ENCODE results near the gene SERPINA6.
A peak's percentile ranks its signal among the peaks of the same experiment; 100 is the strongest.
"Not testable (repeated sequence)": the region's sequence is repeated elsewhere in the genome, so short reads cannot be mapped to it uniquely, and the experiment has no call there.

SERPINA6 gene

GRCh38 chr14:94354190-94354589, 31.1 kb upstream of the SERPINA6 start:
- not testable (repeated sequence) for DNase-seq

DNA sequence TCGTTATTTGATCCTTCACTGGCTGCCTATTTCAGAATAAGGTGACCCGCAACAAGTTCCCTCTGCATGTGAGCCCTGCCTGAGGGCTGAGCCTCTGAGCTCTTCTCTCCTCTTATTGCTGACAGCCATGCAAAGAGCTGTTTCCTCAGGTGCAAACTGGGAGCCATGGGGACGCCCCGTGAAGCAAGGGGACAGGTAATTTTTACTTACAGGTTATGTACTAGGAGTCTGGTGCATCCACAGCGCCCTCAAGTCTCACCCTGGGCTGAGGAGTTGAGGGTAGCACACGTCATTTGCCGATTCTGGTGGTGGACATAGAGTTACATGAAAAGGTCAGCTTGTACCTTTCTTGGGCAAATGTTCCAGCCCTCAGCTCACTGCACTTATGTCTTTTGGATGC, 26.1 kb upstream of the SERPINA6 start:
- no peak for DNase-seq

- DNase-seq: no peak
Observed at GRCh38 chr14:94348836-94349235, 25.7 kb upstream of the SERPINA6 start.

- DNase-seq: no peak
Observed at GRCh38 chr14:94346841-94347240, 23.7 kb upstream of the SERPINA6 start.

DNA sequence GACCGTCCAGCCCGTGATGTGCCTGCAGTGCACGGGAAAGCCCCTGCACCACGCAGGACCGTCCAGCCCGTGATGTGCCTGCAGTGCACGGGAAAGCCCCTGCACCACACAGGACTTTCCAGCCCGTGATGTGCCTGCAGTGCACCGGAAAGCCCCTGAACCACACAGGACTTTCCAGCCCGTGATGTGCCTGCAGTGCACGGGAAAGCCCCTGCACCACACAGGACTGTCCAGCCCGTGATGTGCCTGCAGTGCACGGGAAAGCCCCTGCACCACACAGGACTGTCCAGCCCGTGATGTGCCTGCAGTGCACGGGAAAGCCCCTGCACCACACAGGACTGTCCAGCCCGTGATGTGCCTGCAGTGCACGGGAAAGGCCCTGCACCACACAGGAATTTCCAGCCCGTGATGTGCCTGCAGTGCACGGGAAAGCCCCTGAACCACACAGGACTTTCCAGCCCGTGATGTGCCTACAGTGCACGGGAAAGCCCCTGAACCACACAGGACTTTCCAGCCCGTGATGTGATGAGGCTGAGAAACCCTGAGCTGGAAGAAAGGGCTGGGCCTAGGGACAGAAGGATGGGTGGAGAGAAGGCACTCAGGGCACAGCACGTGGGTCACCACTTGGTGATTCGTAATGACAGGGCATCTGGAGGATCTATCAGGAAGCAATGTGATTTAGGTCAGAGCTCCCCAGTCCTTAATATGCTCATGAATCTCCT, 23.1 kb upstream of the SERPINA6 start:
- DNase-seq: peak; percentile 73

DNA sequence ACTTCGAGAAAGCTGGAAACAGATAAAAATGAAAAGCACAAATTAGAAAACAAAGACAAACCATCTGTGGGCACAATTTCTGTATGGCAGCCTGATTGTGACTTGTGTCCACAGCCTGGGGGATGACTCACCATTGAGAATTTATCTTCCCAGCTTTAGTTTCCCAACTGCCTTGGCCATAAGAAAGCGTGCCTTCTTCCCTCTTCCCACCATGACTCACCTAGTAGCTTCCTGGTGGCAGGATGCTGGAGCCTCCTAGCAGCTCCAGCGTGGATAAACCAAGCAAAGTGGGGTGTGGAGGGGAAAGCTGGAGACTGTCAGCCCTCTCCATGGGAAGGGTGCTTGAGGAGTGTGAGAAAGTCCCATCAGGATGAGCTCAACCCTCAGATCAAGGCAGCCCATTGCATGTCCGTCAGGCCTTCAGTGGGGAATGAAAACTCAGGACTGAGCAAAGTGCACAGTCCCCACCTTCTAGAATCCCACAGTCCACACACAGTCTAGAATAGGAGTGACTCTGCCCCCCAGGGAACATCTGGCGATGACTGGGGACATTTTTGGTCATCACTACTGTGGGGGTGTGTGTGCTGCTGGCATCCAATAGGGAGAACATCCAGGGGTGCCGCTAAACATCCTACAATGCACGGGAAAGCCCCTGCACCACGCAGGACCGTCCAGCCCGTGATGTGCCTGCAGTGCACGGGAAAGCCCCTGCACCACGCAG, 22.4 kb upstream of the SERPINA6 start:
- DNase-seq: no peak

GRCh38 chr14:94344389-94344788, 21.3 kb upstream of the SERPINA6 start:
- no peak for DNase-seq

DNA sequence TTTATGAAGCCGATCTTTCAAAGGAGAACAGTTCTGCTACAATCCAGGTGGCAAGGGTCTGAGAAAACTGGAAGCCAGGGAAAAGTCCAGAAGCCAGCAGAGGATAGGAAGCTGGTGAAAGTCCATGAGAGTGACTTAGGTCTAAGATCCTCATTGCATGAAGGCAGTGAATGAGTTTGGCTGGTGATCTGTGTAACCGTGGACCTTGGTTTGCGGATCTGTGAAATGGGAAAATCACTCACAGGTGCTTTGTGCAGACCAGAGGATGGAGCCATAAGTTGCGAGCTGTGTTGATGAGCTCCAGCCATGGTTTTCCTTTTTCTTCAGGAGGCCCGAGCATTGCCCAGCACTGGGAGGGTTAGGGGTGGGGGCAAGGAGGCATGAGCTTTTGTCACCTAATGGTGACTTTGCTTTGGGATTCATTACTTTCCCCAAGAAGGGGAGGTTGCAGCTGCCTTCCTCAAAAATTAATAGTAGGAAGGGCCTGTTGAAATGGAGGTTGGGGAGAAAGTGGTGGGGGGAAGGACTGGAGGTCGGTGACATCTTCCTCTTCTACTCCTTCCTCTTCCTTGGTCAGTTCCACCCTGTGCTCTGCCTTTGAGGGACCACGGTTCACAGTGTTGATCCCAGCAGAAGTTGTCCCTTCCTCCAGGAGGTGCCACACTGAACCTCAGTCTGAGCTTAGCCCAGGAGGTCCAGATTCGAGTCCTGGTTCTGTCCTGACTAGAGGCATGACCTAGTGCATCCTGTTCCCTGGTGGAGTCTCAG, 20.3 kb upstream of the SERPINA6 start:
- no peak for DNase-seq

DNA sequence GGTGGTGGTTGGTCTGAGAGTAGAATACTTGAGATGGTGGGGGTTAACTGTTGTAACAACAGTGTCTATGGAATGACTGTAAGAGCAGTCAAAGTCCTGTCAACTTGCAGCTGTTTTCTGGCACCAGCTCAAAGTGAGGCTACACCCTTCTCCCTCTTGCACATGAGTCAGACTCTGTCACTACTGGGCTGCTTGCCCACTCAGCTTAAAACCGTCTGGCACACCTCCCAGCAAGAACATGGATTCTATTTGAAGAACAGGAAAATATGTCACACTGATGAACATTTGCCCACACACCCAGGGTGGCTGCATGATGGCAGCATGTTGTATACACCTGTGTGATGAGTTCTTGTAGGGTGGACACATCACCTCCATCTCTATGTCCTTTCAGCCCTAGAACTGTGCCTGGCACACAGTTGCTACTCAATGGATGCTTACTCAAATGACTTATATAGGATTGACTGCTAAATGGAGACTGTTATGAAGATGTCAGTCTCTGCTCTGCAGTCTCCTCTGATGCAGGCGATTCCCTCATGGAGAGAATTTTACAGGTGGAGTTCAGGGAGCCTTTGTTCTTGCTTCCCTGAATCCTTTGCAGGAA, 19.3 kb upstream of the SERPINA6 start:
- peak; percentile 17 for DNase-seq

DNA sequence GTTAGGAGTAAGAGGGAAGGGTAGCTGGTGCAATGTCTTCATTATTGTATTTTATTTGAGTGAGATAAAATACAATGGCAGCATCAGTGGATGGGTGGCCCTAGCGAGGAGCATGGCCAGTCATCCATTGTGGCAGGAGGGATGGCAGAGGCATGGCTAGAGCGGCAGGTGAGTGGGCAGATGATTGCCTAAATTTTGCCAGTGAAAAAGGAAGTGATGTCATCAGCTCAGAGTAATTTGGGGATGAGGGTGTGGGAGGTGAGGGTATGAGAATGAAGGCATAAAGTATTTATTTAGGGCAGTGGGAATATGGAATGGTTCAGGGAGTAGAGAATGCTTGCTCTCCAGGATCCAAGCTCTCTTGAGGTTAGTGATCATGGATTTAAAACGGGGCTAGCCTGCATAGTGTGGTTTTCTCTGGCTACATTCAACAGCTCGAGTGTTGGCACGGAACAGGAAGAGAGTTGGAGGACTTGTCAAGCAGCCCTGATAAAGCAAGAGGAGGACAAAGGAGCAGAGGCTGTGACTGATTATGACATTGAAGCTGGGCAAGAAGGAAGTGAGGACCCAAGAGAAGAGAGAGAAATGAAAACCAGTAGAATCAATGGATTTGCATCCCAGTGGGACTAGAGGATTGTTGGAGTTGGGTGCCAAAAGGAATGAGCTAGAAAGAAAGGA, 18.7 kb upstream of the SERPINA6 start:
- DNase-seq: no peak

DNA sequence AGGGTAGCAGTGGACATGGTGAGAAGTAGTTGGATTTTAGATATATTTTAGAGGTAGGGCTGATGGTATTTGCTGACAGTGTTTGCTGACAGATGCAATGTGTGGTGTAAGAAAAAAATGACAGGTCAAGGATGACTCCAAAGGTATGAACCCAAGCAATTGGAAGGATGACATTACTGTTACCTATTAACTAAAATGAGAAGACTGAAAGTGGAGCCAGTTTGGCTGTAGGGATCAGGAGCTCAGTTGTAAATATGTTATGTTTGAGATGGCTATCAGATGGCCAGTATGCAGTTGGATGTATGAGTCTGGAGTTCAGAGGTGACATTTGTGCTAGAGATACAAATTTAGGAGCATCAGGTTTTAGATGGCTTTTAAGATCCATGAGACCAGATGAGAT, 17.4 kb upstream of the SERPINA6 start:
- no peak for DNase-seq

DNA sequence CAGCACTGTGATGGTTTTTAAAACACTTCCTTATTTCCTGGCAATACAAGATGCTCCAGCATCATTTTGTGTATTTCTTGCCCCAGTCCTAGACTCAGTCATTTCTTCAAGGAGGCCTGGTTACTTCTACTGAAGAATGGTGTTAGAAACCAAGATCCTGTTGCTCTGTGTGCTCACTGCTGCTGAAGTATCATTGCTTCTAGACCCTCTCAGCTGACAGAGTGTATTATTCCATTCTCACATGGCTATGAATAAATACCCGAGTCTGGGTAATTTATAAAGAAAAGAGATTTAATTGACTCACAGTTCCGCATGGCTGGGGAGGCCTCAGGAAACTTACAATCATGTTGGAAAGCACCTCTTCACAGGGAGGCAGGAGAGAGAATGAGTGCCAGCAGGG, 14.9 kb upstream of the SERPINA6 start:
- DNase-seq: no peak

DNA sequence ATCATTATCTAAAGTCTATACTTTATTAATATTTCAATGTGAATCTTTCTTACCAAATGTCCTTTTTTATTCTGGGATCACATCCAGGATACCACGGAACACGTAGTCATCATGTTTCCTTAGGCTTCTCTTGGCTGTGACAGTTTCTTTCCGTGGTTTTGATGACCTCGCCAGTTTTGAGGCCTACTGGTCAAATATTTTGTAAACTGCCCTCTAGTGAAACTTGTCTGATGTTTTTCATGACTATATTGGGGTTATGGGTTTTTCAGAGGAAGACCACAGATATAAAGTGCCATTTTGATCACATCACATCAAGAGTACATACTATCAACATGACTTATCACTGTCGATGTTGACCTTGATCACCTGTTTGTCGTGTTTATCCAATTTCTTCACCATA, 14.1 kb upstream of the SERPINA6 start:
- DNase-seq: no peak

DNA sequence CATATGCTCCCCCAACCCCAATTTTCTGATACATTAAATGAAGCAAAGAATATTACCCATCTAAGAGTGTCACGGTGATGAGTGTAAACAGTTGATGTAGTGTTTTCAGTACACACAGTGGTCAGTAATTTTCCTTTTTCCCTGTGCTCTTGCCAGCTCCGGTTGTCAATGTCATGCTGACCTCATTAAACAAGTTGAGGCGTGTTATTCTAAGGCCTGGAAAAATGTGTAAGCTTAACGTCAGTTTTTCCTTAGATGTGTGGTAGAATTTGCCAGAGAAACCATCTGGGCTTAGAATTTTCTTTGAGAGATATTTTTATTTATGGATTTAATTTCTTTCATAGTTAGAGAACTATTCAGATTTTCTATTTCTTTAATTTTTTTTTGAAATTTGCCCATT, 11.7 kb upstream of the SERPINA6 start:
- DNase-seq: no peak

GRCh38 chr14:94332587-94332986, 9.5 kb upstream of the SERPINA6 start:
- DNase-seq: no peak

- no peak for DNase-seq
Observed at GRCh38 chr14:94332063-94332583, 9.0 kb upstream of the SERPINA6 start.

- DNase-seq: no peak
Observed at GRCh38 chr14:94331462-94331861, 8.3 kb upstream of the SERPINA6 start.

GRCh38 chr14:94330857-94331256, 7.7 kb upstream of the SERPINA6 start:
- DNase-seq: no peak

GRCh38 chr14:94330432-94330831, 7.3 kb upstream of the SERPINA6 start:
- no peak for DNase-seq

- DNase-seq: no peak
Observed at GRCh38 chr14:94329857-94330256, 6.7 kb upstream of the SERPINA6 start.

DNA sequence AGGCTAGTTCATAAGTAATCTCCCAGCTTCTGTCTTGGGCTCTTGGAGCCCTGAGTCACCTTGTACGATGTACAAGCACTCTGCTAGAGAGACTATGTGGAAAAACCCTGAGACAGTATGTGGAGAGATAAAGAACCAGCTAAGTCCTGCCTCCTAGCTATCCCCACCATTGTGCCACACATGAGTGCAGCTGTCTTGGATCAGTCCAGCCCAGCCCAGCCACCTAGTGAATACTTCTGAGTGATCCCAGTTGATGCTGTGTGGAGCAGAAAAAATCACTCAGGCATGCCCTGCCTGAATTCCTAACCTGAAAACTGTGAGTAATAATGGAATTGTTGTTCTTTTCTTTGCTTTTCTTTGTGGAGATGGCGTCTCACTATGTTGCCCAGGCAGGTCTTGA, 5.1 kb upstream of the SERPINA6 start:
- no peak for DNase-seq

GRCh38 chr14:94321421-94322271, 1.5 kb downstream of the SERPINA6 start:
- no peak for DNase-seq
